ENCODE results near the gene UGT1A9. TPM values are rescaled to one million over a fixed set of nuclear protein-coding genes. Genes with fewer than 3 reads are reported as not detected.

Gene UGT1A9
- polyA plus RNA-seq, 4 donors, result 0.07 TPM; not detected in 3

- peak in 1 of 2 donors; percentile 82 for DNase-seq
- H3K4me1 ChIP-seq (ENCODE audit: control insufficient read depth in 3 of 3, insufficient read depth in 2 of 3, low read depth in 1 of 3, low read length in 2 of 3), result peaks cover 0 to 15% (median 4%) of the 10 kb centered on the region in 3 donors
- 37 to 75% (median 60%) methylated on average over 21 of the region's 21 CpGs for WGBS, 3 donors
Observed at GRCh38 chr2:233822101-233822771, 150.5 kb downstream of the UGT1A9 start.

More at GRCh38 chr2:233822101-233822771, 150.5 kb downstream of the UGT1A9 start:
- no peak for FAIRE-seq
- Histone ChIP-seq H3K4me3 (ENCODE audit: low read depth in 1 of 3, low read length in 3 of 3) (no peak overlapping the region), H3K27ac (ENCODE audit: low read depth in 1 of 3, low read length in 2 of 3) (peak overlapping the region in 1 of 3 donors; percentile 1), H3K9me3 (ENCODE audit: control insufficient read depth in 2 of 2, insufficient read depth in 1 of 2, low read depth in 1 of 2, low read length in 1 of 2) (no peaks in the 10 kb centered on the region), H3K27me3 (ENCODE audit: control insufficient read depth in 3 of 3, insufficient read depth in 3 of 3, low read length in 3 of 3) (no peaks in the 10 kb centered on the region), H3K36me3 (ENCODE audit: control insufficient read depth in 3 of 3, insufficient read depth in 2 of 3, low read depth in 1 of 3, low read length in 3 of 3) (no peaks in the 10 kb centered on the region)

Other genes with a start within 250 kb of the UGT1A9 start
- 10 to 100 TPM; 19.3 to 40.9 (median 30.6) TPM for gene USP40, start 105.1 kb upstream of the UGT1A9 start, polyA plus RNA-seq
- gene UGT1A8, start 54.3 kb upstream of the UGT1A9 start, polyA plus RNA-seq, result 10 to 100 TPM in 1 of 4 donors, 1 to 10 TPM in 2, under 1 TPM in 1; 0.07 to 13.6 (median 4.9) TPM
- gene UGT1A10, start 35.5 kb upstream of the UGT1A9 start, polyA plus RNA-seq, result 10 to 100 TPM in 3 of 4 donors, under 1 TPM in 1; 0.27 to 30.0 (median 18.5) TPM
- 1 to 10 TPM in 1 of 4 donors, under 1 TPM in 2, not detected in 1; 0.03 to 9.6 (median 0.19) TPM for gene UGT1A7, start 10.0 kb downstream of the UGT1A9 start, polyA plus RNA-seq
- 1 to 10 TPM in 2 of 4 donors, under 1 TPM in 1, not detected in 1; 0.21 to 1.8 (median 1.4) TPM for gene UGT1A6, start 21.0 kb downstream of the UGT1A9 start, polyA plus RNA-seq
- gene UGT1A5, start 41.0 kb downstream of the UGT1A9 start, polyA plus RNA-seq, result 10 to 100 TPM in 1 of 4 donors, under 1 TPM in 2, not detected in 1; 0.15 to 15.4 (median 0.48) TPM
- gene UGT1A4, start 46.8 kb downstream of the UGT1A9 start, polyA plus RNA-seq, result 1 to 10 TPM in 1 of 4 donors, under 1 TPM in 2, not detected in 1; 0.09 to 7.3 (median 0.66) TPM
- gene UGT1A3, start 57.1 kb downstream of the UGT1A9 start, polyA plus RNA-seq, result 1 to 10 TPM in 2 of 4 donors, under 1 TPM in 2; 0.22 to 6.8 (median 2.7) TPM
- 10 to 100 TPM in 3 of 4 donors, under 1 TPM in 1; 0.38 to 78.9 (median 28.0) TPM for gene UGT1A1, start 88.4 kb downstream of the UGT1A9 start, polyA plus RNA-seq
- 1 to 10 TPM in 1 of 4 donors, under 1 TPM in 3; 0.19 to 1.6 (median 0.42) TPM for gene MROH2A, start 106.4 kb downstream of the UGT1A9 start, polyA plus RNA-seq
- 10 to 100 TPM in 2 of 4 donors, 1 to 10 TPM in 1, under 1 TPM in 1; 0.81 to 10.7 (median 5.9) TPM for gene HJURP, start 182.6 kb downstream of the UGT1A9 start, polyA plus RNA-seq
- under 1 TPM in 1 of 4 donors, not detected in 3; 0.18 TPM for gene TRPM8, start 245.5 kb downstream of the UGT1A9 start, polyA plus RNA-seq